NCI-H1048 (cell line): ENCODE results near the gene MRPS7.

Experiments used
- DNase-seq: peaks from one replicate; lab custom pipeline; 2025; lab: John Stamatoyannopoulos, UW

The MRPS7 gene

DNA sequence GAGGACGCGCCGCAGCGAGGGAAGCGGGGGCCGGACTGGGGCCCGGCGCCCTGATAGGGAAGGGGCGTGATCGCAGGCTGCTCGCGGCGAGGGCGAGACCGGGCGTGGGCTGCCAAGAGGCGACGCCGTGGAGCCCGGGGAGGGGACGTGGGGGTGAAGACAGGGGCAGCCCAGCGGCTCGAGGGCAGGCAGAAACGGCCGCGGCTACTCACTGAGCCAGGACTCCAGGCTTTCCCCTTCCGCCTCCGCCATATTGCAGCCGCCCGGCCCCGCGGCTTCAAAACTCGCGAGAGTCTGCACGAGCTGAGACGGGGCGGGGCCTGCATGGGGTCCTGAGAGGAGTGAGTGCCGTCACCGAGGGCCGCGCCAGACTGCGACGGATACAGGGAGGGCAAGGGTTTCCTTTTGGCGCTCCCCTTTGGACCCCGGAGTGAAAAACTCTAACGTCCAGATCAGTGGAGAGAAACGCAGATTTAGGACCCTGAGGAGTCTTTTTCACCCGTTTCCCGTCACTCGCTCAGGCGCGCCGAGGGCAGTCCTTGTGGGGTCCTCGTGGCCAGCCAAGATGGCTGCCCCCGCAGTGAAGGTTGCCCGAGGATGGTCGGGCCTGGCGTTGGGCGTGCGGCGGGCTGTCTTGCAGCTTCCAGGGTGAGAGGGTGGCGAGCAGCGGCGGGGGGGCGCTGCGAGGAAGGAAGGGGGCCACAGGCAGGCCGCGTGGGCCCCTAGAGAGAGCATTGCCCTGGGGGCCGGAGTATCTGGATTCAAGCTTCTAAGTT, at the start of gene MRPS7, which contains the start of gene GGA3:
TSS of gene MRPS7 (plus strand) at position 544 of the 776 bp plus-strand sequence. CDS start at position 566, 22 bp downstream.
TSS of gene GGA3 (minus strand) at position 271 of the 776 bp plus-strand sequence. CDS start at position 252, 19 bp downstream.
- peak; percentile 70 for DNase-seq

DNA sequence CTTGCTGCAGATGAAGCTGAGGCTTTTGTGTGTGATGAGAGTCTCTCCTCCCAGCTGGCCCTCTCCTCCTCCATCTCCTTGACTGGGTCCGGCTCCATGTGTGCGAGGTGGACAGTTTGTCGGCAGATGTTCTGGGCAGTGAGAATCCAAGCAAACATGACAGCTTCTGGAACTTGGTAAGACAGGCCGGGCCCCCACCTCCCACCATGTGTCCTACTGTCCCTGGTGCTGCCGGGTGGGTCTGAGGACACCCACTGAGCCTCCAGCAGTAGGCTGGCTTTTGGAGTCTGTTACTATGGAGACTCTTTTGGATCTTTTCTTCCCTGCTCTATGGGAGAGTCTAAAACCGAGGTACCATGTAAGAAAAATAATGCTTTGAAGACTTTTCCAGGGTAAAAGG, 43.5 kb upstream of the MRPS7 start:
- no peak for DNase-seq

DNA sequence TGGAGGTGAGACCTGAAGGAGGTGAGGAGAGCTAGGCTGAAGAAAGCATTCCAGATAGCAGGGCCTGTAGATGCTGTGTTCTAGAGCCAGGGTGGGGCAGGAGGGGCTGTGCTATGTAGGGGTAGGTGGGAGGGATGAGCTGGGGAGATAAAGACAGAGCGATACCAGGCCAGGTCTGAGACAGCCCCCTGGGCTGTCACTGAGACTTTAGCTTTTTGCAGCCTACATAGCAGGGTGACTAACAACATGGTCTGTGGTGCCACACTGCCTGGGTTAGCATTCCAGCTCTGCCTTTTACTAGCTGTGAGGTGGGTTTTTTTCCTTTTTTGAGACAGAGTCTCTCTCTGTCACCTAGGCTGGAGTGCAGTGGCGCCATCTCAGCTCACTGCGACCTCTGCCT, 41.9 kb upstream of the MRPS7 start:
- DNase-seq = no peak

DNA sequence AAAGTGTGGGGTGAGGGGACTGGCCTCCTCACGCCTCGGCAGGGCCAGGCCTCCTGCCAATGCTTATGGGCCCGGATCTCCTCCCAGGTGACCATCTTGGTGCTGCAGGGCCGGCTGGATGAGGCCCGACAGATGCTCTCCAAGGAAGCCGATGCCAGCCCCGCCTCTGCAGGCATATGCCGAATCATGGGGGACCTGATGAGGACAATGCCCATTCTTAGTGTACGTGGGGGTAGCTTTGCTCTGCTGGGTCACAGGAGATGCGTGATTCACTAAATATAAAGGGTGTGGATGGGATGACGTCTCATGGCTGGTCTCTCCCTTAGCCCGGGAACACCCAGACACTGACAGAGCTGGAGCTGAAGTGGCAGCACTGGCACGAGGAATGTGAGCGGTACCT, 36.7 kb upstream of the MRPS7 start:
- DNase-seq = no peak

DNA sequence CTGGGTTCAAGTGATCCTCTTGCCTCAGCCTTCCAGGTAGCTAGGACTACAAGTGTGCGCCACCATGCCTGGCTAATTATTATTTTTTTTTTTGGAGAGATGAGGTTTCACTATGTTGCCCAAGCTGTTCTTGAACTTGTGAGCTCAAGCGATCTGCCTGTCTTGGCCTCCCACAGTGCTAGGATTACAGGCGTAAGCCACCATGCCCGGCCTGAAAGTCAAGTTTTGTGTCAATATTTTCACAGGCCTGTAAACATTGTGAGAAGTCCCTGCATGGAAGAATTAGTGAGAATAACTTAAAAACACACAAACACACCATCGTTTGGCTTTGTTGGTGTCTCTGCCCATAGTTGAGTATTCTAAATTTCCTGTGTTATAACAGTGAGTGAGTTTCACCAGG, 34.0 kb upstream of the MRPS7 start:
- no peak for DNase-seq

DNA sequence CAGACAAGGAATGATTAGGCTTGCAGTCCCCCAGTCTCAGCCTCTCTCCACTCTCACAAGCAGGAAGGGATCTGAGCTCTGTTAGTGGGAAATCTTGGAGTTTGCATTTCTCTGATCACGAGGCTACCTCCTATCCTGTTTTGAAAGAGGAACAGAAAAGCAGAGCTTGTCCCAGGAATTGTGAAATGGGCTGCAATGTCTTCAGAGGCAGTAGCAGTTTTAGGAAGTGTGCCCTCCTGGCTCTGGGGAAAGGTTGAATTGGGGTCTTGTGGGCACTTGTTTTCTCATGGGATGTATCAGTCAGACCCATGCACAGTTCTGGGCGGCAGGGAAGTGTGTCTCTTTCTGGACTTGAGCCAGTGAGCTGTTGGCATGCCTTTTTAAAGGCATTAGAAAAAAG, 33.4 kb upstream of the MRPS7 start:
- no peak for DNase-seq

DNA sequence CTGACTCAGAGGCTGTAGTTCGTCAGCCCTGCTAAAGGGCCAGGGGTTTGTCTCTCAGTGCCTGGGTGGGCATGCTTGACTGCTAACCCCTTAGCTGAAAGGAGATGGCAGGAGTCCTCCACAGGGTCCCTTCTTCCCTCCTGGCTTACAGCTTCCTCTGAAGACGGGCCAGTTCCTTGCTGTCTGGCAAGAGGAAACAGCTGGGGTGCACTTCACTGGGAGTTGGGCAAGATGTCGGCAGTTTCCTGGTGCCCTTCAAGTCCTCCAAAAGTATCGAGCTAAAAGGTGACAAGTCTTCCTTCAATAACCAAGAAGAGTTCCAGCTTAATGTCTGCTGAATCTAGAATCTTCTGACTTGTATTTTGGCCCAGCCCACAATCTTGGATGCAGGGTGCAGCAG, 32.8 kb upstream of the MRPS7 start:
- no peak for DNase-seq

DNA sequence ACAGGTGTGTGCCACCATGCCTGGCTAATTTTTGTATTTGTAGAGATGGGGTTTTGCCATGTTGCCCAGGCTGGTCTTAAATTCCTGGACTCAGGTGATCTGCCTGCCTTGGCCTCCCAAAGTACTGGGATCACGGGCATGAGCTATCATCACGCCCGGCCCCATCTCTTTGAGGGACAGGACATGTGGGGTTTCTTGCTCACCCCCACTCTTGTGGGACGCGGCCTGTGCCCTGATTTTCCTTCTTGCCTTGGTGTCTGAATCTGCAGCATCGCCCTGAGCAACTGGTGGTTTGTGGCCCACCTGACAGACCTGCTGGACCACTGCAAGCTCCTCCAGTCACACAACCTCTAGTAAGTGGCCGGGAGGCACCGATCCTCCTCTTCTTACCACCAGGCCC, 30.6 kb upstream of the MRPS7 start:
- no peak for DNase-seq

DNA sequence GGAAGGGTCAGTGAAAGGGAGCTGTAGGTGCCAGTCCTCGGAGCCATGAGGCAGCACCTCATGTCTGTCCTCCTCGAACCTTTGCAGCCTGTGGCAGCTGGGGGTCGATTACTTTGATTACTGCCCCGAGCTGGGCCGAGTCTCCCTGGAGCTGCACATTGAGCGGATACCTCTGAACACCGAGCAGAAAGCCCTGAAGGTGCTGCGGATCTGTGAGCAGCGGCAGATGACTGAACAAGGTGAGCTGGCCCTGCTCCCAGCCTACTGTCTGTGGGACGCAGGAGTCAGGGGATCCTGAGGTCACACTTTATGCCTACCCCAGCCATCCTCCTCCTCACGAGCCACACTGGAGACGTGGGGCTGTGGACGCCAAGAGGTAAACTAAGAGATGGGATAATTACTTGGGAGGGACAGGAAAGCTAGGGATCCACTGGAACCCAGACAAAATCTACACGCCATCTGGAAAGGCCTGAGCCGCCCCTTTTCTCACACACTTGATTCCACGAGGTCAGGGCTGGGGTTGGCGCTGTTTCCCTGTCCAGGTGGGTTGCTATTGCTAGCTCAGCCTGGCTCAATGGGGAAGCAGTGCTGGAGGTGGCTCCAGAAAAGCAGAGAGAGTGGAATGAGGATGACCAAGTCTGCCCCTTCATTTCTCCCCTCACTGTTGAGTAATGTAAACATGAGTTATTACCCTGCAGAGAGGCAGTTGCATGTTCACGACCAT, 29.8 kb upstream of the MRPS7 start:
- no peak for DNase-seq

DNA sequence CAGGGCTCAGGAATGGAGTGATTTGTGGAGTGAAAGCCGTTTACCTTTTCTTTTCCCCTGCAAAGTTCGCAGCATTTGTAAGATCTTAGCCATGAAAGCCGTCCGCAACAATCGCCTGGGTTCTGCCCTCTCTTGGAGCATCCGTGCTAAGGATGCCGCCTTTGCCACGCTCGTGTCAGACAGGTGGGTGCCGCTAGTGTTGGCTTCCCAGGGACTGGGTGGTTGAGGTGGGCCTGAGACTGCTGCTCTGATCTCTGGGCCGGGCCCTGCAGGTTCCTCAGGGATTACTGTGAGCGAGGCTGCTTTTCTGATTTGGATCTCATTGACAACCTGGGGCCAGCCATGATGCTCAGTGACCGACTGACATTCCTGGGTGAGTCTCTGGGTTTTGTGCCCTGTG, 28.9 kb upstream of the MRPS7 start:
- no peak for DNase-seq

DNA sequence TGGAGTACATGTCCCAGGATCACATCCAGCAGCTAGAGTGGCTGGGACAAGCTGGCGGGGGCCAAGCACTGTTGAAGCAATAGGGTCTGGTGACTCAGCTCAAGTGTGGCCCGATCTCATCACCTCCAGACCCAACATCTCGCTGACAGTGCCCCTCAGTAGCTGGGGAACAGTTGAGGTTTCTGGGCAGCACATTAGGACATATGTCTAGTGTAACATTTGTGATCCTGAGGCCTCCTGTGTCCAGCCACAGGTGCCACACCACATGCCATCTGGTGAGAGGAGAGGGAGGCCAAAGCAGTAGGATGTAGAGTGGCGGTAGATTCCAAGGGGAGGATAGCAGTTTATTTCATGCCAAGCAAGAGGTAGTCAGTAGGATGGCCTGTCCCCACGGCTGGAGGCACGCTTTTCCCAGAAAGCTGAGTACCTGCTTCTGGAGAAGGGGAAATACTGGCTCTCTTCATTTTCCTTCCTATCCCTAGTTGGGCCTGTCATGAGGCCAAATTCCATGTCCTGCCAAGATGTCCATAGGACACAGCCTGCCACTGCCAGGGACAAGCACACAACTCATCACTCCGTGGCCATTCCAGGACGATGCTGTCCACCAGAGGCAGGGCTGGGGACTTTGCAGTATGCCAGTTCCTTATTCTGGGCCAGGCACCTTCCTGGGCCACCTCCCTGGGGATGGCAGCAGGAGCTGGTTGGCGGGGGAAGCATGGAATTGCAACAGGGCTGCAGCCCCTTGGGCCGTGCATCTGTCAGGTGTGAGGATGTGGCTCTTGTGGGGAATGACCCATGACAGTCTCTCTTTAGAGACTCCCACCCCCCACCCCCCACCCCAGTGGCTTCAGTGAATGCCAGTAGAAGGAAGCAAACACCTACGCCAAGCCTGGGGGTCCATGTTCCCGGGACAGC, 24.3 kb upstream of the MRPS7 start:
- no peak for DNase-seq

DNA sequence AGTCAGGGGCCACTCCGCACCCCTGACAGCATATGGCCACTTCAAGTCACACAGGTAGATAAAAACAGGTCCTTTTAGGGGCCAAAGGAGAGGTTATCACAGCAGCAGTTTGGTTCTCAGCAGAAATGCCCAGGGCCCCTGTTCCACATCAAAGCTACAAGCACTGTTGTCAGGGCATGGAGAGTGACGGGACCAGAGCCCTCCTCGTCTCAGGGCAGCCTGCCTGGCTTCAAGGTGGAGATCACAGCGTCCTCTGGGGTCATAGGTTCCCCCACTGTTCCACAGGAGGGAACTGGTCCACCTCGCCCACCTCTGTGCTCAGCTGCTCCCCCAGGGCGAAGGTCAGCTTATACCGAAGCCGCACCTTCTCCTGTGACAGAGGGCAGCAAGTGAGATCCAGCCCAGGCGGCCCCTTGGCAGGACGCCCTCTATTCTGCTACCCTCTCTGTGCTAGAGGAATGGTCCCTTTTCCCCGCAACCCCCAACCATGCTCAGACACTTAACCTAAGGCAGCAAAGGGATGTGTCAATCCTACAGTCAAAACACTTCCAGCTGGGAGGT, 23.6 kb upstream of the MRPS7 start:
- DNase-seq = no peak

DNA sequence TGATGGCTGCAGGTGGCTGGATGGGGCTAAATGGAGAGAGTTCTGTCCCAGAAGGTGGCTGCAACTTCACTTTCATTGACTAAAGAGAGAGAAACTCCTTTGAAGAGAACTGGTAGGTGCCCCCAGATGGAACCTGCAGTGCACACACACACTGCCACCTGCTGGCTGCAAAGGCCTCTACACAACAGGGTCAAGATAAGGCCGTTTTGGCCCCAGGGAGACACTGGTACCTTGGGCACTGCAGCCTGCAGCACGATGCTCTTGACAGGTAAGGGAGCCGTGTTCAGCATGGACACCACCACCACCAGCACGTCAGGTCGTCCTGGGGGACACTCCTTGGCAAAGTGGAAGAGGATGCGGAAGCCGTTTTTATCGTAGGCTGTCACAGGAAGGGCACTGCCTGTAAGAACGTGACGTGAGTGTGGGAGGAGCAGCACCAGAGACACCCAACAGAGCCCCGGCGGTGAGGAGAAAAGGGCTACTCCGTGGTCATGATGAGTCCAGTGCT, 22.9 kb upstream of the MRPS7 start:
- peak; percentile 12 for DNase-seq

DNA sequence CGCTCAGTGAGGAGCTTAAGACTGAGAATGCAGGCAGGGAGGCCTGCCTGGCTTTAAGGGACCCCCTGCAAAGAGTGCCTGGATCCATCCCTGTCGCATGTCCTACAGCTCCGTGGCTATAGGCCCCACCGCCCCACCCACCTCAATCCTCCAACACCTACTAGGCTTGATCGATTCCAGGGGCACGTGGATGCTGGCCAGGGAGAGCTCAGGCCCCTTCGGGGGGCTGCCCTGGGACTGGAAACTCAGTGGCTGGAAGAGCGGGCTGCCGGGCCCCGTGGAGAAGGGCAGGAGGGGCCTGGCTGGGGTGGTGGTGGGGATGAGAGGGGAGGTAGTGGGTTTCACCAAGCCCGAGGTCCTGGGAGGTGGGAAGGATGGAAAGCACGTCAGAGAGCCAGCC, 22.5 kb upstream of the MRPS7 start:
- DNase-seq = no peak

DNA sequence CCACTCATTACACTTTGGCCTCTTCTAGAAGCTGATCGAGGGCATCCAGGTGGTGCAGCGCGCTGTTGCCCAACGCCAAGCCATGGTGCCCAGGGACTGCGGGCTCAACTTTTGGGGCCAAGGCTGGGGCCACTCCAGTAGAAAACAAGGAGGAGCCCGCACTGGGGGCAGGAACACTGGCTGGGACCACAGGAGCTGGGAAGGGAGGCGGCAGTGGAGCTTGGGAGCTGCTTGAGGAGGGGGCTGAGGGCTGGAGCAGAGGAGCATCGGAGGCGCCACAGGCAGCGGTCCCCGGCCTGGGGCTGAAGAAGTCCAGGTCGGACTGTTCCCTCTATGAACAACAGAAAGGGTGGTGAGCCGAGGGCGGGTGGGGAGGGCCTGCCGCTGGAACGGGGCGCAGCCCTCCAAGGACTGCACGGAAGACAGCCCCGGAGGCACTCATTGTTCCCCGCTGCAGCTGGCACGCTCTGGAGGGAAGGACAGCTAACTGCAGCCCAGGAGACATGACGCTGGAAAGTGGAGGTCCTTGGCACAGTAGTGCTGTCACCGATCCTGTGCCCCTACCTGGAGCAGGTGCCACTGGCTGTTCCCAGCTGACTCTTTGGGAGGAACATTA, 21.8 kb upstream of the MRPS7 start:
- DNase-seq = no peak

DNA sequence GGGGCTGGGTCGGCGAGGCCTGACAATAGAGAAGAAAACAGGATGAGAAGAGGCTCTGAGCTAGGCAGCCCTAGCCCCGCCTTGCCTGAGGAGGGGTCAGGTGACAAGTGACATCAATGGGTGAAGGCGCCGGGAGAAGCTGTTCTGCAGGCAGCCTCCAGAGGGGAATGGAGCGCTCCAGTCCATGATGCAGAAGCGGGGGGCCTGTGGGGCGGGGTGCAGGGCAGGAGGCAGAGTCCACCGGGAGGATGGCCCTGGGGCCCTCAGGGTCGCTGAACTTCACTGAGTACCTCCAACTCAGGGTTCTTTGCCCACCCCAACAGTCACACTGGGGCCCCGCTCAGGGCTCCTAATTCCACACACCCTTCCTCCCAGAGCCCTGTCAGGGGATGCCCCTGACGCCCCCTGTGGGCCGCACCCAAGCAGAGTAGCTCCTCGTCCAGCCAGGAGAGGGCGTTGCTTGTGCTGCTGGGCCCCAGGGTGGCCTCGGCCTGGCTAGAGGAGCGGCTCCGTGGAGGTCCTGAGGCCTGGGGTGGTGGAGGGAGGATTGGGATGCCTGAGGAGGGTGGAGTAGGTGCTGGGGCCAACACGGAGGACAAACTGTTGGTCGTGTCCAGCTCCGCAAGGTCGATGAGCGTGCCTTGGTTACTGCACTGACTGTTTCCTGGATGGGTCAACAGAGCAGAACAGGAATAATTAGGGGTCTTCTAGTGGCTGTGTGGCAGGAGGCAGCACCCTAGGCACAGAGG, 21.1 kb upstream of the MRPS7 start:
- DNase-seq = no peak

DNA sequence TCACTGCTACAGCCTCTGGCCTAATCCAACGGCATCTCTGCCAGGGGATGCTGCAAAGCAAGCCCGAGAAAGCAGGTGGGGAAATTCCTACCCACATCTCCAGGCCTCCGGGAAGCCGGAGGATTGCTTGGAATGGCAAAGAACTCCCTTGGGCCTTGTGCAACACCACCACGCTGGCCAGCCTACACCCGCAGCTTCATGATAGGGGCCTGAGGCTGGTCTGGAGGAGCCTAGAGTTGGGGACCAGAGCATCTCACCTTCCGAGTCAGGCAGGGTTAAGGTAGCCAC, 20.6 kb upstream of the MRPS7 start:
- DNase-seq = no peak

DNA sequence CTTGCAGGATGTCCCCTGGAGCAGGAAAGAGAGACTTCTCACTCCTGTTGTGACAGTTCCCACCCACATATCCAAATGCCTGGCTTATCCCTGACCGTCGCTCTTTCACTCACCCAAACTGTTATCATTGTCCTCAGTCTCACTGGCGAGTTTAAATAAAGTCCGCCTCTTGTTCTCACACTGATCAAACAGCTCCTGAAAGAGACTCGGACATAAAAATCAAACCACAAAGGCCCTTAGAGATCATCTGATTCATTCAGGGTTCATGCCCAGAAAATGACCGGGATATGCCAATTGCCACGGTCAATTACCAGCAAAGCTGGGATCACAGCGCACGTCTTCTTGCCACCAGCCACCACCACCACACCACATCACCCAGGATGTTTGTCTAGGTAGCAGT, 20.2 kb upstream of the MRPS7 start:
- no peak for DNase-seq

DNA sequence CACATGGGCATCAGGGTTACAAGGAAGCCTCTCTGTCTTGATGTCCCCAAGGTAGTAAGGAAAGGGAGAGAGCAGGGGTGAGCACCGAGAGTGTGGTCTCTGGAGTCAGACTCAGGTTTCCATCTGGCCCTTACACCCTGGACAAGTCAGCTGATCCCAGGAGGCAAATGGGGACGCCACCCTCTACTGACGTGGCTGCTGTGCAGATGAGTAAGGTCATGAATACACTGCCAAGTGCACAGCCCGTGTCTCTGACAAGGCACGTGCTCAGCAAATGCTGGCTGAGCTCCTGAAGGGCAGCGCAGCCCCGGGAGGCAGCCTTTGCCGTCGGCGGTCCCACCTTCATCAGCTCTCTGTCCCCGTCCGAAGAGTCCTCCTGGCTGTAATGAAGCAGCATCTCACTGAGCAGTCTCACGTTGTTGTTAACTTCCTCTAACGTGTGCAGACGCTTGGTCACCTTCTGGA, 19.7 kb upstream of the MRPS7 start:
- DNase-seq = no peak

DNA sequence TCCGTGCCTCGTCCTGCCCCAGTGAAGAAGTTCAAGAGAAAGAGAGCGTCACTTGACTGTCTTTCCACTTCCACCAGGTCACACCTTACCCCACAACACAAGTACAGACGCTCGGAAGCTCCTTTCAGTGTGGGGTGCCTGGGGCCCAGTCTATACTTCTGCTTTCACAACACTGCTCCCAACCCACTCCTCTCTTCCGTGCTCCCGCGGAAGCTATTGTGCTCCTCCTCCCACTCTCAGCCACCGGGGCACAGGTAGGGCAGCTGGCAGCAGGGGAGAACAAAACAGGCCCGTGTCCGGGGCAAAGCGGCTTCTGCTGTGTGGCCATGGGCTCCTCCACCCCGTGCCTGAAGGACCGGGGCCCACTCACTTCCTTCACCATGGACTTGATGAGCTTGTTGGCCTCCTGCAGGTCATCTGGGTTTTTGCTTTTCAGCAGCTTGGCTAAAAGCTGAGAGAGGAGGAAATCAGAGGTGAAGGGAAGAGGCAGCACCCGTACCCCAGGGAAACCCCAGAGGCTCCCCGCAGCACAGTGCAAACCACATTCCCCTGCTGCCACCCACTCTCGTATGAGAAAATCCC, 19.1 kb upstream of the MRPS7 start:
- no peak for DNase-seq
